Measurements from ENCODE around the gene SYNJ2.
"Not testable (repeated sequence)": the region's sequence is repeated elsewhere in the genome, so short reads cannot be mapped to it uniquely, and the experiment has no call there.

The SYNJ2 gene

DNA sequence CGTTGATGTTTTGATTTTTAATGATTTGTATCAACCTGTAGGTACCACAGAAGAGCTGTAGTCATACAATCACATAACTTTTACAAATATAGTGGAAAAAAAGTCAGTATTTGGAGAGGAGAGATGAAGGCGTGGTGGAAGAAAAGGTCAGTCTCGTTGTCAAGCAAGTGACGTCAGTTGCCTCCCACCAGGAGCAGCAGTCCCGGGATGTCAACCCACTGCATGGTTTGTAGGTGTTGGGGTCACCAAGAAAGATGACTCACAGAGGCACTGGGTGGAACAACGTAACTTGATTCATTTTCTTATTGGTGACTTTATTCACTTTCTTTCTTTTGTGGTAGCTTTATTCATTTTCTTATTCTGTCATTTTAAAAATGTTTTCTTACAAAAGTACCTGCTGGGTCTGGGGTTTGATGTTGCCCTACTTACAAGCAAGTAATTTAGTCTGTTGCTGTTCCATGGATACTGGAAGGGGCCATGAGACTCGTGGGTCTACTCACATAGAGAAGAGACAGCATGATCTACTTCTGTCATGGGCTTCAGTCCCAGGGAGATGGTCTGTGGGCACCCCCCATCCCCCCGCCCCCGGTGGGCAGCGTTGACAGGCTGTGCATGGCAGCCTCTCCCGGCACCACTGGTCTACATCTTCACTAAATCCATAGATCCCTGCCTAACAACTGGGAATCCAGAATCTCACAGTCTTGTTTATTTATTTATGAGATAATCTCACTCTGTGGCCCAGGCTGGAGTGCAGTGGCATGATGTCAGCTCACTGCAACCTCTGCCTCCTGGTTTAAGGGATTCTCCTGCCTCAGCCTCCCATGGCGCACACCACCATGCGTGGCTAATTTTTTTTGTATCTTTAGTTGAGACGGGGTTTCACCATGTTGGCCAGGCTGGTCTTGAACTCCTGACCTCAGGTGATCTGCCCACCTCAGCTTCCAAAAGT is 36.4 kb upstream of the SYNJ2 start:
- H3K4me1 ChIP-seq (ENCODE audit: control insufficient read depth, insufficient read depth, low read length, poor library complexity, severe bottlenecking), result no peaks in the 10 kb centered on the region
- no peak overlapping the region for H3K4me3 ChIP-seq (ENCODE audit: extremely low read depth, insufficient read depth, low read length, poor library complexity, severe bottlenecking)
- WGBS, 2 experiments (ENCODE audit: insufficient coverage in 2 of 2), result 91 to 92% methylated on average over 6 to 8 of the region's 14 CpGs
- H3K9me3 ChIP-seq (ENCODE audit: control insufficient read depth, low read length), result peaks cover 5% of the 10 kb centered on the region
- peaks cover 64% of the 10 kb centered on the region for H3K36me3 ChIP-seq (ENCODE audit: control insufficient read depth, insufficient read depth, low read length)
- H3K27ac ChIP-seq (ENCODE audit: low read depth, low read length, severe bottlenecking), result no peak overlapping the region

DNA sequence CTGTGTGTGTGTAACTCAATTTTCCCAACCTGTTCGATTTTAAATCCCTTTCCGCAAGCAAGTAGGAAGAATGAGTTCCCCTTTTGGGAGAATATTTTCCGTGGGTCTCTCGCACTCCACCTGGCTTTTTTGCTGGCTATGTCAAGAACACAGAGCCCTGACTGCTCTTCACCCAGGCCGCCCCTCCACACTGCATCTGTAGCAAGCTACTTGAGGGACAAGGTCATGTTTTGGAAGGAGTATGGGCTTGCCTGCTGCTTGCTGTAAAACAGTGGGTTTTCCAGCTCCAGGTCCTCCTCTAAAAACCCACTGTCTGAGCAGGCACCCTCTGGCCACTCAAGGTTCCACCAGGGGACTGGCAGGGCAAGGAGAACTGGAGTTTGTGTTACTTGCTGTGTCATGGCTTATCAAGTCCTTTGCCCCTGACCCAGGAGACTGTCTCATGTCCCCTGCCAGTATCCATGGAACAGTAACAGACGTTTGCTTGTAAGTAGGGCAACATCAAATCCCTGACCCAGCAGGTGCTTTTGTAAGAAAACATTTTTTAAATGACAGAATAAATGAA is 35.5 kb upstream of the SYNJ2 start:
- Histone ChIP-seq H3K9me3 (ENCODE audit: control insufficient read depth, low read length) (peaks cover 5% of the 10 kb centered on the region), H3K36me3 (ENCODE audit: control insufficient read depth, insufficient read depth, low read length) (peaks cover 55% of the 10 kb centered on the region)
- WGBS, 2 experiments (ENCODE audit: insufficient coverage in 2 of 2), result 94 to 100% methylated on average over 5 of the region's 6 CpGs

GRCh38 chr6:157946865-157947532 is 34.7 kb upstream of the SYNJ2 start:
- Histone ChIP-seq H3K36me3 (ENCODE audit: control insufficient read depth, insufficient read depth, low read length) (peaks cover 48% of the 10 kb centered on the region), H3K4me1 (ENCODE audit: control insufficient read depth, insufficient read depth, low read length, poor library complexity, severe bottlenecking) (no peaks in the 10 kb centered on the region), H3K4me3 (ENCODE audit: extremely low read depth, insufficient read depth, low read length, poor library complexity, severe bottlenecking) (no peak overlapping the region), H3K9me3 (ENCODE audit: control insufficient read depth, low read length) (peaks cover 5% of the 10 kb centered on the region), H3K27ac (ENCODE audit: low read depth, low read length, severe bottlenecking) (no peak overlapping the region)
- 94% methylated on average over 4 to 5 of the region's 5 CpGs for WGBS, 2 experiments (ENCODE audit: insufficient coverage in 2 of 2)

More for the DNA sequence above, 35.5 kb upstream of the SYNJ2 start:
- H3K27ac ChIP-seq (ENCODE audit: low read depth, low read length, severe bottlenecking), result no peak overlapping the region
- H3K4me1 ChIP-seq (ENCODE audit: control insufficient read depth, insufficient read depth, low read length, poor library complexity, severe bottlenecking), result no peaks in the 10 kb centered on the region
- no peak overlapping the region for H3K4me3 ChIP-seq (ENCODE audit: extremely low read depth, insufficient read depth, low read length, poor library complexity, severe bottlenecking)

GRCh38 chr6:157950899-157951298 is 30.8 kb upstream of the SYNJ2 start:
- not testable (repeated sequence) for H3K4me1 ChIP-seq (ENCODE audit: control insufficient read depth, insufficient read depth, low read length, poor library complexity, severe bottlenecking); H3K9me3 ChIP-seq (ENCODE audit: control insufficient read depth, low read length); H3K4me3 ChIP-seq (ENCODE audit: extremely low read depth, insufficient read depth, low read length, poor library complexity, severe bottlenecking); H3K36me3 ChIP-seq (ENCODE audit: control insufficient read depth, insufficient read depth, low read length); H3K27ac ChIP-seq (ENCODE audit: low read depth, low read length, severe bottlenecking)
- WGBS, 2 experiments (ENCODE audit: insufficient coverage in 2 of 2), result no CpG with 5 or more reads among the region's 1 CpG

DNA sequence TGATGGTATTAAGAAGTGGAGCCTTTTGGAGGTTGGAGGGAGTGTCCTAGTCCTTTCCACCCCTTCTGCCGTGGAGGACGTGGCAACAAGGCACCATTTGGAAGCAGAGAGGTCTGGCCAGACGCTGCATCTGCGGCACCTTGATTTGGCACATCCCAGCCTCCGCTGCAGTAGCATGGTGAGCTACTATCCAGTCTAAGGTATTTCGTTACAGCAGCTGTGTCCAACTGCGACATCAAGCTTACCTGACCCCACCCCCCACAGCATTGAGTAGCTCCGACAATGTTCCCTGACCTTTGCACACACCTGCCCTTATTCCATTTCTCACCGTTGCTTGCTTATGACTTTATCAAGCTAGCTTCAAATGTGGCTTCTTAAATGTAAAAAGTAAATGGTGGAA is 29.8 kb upstream of the SYNJ2 start:
- no peaks in the 10 kb centered on the region for H3K4me1 ChIP-seq (ENCODE audit: control insufficient read depth, insufficient read depth, low read length, poor library complexity, severe bottlenecking)
- no peak overlapping the region for H3K27ac ChIP-seq (ENCODE audit: low read depth, low read length, severe bottlenecking)
- no peak overlapping the region for H3K4me3 ChIP-seq (ENCODE audit: extremely low read depth, insufficient read depth, low read length, poor library complexity, severe bottlenecking)
- H3K9me3 ChIP-seq (ENCODE audit: control insufficient read depth, low read length), result peaks cover 5% of the 10 kb centered on the region
- WGBS, 2 experiments (ENCODE audit: insufficient coverage in 2 of 2), result 88 to 93% methylated on average over 5 to 7 of the region's 9 CpGs
- peaks cover under 1% of the 10 kb centered on the region for H3K36me3 ChIP-seq (ENCODE audit: control insufficient read depth, insufficient read depth, low read length)

- H3K4me3 ChIP-seq (ENCODE audit: extremely low read depth, insufficient read depth, low read length, poor library complexity, severe bottlenecking), result no peak overlapping the region
- no peaks in the 10 kb centered on the region for H3K36me3 ChIP-seq (ENCODE audit: control insufficient read depth, insufficient read depth, low read length)
- H3K27ac ChIP-seq (ENCODE audit: low read depth, low read length, severe bottlenecking), result no peak overlapping the region
- H3K4me1 ChIP-seq (ENCODE audit: control insufficient read depth, insufficient read depth, low read length, poor library complexity, severe bottlenecking), result no peaks in the 10 kb centered on the region
- 90 to 93% methylated on average over 4 to 5 of the region's 7 CpGs for WGBS, 2 experiments (ENCODE audit: insufficient coverage in 2 of 2)
- H3K9me3 ChIP-seq (ENCODE audit: control insufficient read depth, low read length), result peaks cover 10% of the 10 kb centered on the region
Measured at GRCh38 chr6:157952861-157953351, 28.8 kb upstream of the SYNJ2 start.

DNA sequence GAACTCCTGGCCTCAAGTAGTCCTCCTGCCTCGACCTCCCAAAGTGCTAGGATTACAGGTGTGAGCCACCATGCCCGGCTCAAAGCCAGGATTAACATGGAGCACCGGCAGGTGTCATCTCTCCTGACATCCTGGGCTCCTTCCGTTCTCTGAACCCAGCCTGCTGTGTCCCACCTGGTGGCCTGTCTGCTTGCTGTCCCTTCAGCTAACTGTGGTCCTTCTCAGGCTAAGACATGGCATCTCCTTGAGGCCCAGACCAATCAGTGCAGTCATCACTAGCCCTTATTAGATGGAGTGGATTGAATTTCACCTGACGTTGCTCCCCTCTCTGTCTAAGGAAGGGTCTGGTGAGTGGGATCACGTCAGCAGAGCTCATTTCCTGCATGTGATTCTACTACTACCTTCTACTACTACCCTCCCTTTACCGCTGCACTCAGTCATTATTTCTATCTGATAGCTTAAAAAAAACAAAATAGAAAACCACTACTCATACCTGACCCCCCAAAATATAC is 28.0 kb upstream of the SYNJ2 start:
- Histone ChIP-seq H3K9me3 (ENCODE audit: control insufficient read depth, low read length) (peaks cover 18% of the 10 kb centered on the region), H3K4me1 (ENCODE audit: control insufficient read depth, insufficient read depth, low read length, poor library complexity, severe bottlenecking) (no peaks in the 10 kb centered on the region), H3K4me3 (ENCODE audit: extremely low read depth, insufficient read depth, low read length, poor library complexity, severe bottlenecking) (no peak overlapping the region), H3K36me3 (ENCODE audit: control insufficient read depth, insufficient read depth, low read length) (no peaks in the 10 kb centered on the region), H3K27ac (ENCODE audit: low read depth, low read length, severe bottlenecking) (no peak overlapping the region)
- 87 to 91% methylated on average over 5 to 6 of the region's 7 CpGs for whole genome bisulfite sequencing, 2 experiments (ENCODE audit: insufficient coverage in 2 of 2)

GRCh38 chr6:157954150-157955117 is 27.2 kb upstream of the SYNJ2 start:
- Histone ChIP-seq H3K9me3 (ENCODE audit: control insufficient read depth, low read length) (peaks cover 20% of the 10 kb centered on the region), H3K27ac (ENCODE audit: low read depth, low read length, severe bottlenecking) (no peak overlapping the region), H3K4me1 (ENCODE audit: control insufficient read depth, insufficient read depth, low read length, poor library complexity, severe bottlenecking) (no peaks in the 10 kb centered on the region), H3K36me3 (ENCODE audit: control insufficient read depth, insufficient read depth, low read length) (no peaks in the 10 kb centered on the region), H3K4me3 (ENCODE audit: extremely low read depth, insufficient read depth, low read length, poor library complexity, severe bottlenecking) (no peak overlapping the region)
- WGBS, 2 experiments (ENCODE audit: insufficient coverage in 2 of 2), result 88 to 93% methylated on average over 27 to 30 of the region's 34 CpGs

DNA sequence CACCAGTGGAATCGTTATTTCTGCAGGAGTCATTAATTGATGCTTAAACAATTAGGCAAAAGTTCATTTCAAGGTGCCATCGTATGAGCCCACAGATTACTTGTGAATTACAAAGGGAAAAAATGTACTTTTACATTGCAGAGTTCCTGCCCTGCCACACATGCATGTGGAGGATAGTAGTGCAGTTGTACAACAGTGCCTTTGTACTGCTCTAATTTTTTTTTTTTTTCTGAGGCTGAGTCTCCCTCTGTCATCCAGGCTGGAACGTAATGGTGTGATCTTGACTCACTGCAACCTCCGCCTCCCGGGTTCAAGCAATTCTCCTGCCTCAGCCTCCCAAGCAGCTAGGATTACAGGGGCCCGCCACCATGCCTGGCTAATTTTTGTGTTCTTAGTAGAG is 26.0 kb upstream of the SYNJ2 start:
- Histone ChIP-seq H3K9me3 (ENCODE audit: control insufficient read depth, low read length) (peaks cover 19% of the 10 kb centered on the region), H3K27ac (ENCODE audit: low read depth, low read length, severe bottlenecking) (no peak overlapping the region), H3K36me3 (ENCODE audit: control insufficient read depth, insufficient read depth, low read length) (no peaks in the 10 kb centered on the region), H3K4me3 (ENCODE audit: extremely low read depth, insufficient read depth, low read length, poor library complexity, severe bottlenecking) (no peak overlapping the region), H3K4me1 (ENCODE audit: control insufficient read depth, insufficient read depth, low read length, poor library complexity, severe bottlenecking) (no peaks in the 10 kb centered on the region)
- WGBS, 2 experiments (ENCODE audit: insufficient coverage in 2 of 2), result 91 to 100% methylated on average over 5 of the region's 6 CpGs
